Measurements from ENCODE around the gene TMIGD2.

DNA sequence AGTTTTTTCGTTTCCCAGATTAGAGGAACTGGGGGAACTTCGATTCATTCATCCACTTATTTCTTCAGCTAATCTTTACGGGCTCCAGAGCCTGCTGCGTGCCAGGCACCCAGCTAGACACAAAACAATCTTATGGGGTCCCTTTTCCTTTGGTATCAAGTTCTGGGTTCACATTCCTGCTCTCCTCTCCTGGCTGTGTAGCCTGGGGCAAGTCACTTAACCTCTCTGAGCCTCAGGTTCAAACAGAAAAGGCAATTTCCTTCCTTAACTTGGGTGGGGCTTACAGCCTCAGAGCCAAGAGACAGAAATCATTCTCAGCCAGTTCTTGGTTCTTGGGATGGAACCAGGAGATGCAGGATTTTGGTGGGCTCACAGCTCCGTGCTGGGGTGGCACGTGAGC is 17.2 kb downstream of the TMIGD2 start:
- TF ChIP-seq EZH2phosphoT487 (IDR thresholded peaks at IDR 0.05; ENCODE audit: low read depth): no peak
- TF ChIP-seq, protein P1, sequence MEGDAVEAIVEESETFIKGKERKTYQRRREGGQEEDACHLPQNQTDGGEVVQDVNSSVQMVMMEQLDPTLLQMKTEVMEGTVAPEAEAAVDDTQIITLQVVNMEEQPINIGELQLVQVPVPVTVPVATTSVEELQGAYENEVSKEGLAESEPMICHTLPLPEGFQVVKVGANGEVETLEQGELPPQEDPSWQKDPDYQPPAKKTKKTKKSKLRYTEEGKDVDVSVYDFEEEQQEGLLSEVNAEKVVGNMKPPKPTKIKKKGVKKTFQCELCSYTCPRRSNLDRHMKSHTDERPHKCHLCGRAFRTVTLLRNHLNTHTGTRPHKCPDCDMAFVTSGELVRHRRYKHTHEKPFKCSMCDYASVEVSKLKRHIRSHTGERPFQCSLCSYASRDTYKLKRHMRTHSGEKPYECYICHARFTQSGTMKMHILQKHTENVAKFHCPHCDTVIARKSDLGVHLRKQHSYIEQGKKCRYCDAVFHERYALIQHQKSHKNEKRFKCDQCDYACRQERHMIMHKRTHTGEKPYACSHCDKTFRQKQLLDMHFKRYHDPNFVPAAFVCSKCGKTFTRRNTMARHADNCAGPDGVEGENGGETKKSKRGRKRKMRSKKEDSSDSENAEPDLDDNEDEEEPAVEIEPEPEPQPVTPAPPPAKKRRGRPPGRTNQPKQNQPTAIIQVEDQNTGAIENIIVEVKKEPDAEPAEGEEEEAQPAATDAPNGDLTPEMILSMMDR (IDR thresholded peaks at IDR 0.05; ENCODE audit: low read depth, low read length): no peak

Data from OCI-LY3 (cell line).